Adipocyte (in vitro differentiated cells): ENCODE results near the gene OR2A5.
"Not testable (repeated sequence)": the region's sequence is repeated elsewhere in the genome, so short reads cannot be mapped to it uniquely, and the experiment has no call there.

Experiments used
- DNase-seq: peaks from one replicate; pipeline ENCODE4 v3.0.0-alpha.2; 2015; ENCODE audit warnings: low read depth
- H3K27me3 ChIP-seq: replicated peaks from 2 replicates; pipeline ENCODE4 v1.7.0; 2013; ENCODE audit warnings: mild to moderate bottlenecking, low read length, moderate library complexity; ENCODE audit not compliant: control insufficient read depth, insufficient read depth
- H3K36me3 ChIP-seq: 2 replicates; pipeline ENCODE4 v1.7.0; 2013; ENCODE audit warnings: low read length, mild to moderate bottlenecking, moderate library complexity; ENCODE audit not compliant: control insufficient read depth, insufficient read depth, severe bottlenecking
- H3K4me1 ChIP-seq: 2 replicates; pipeline ENCODE4 v1.7.0; 2013; ENCODE audit warnings: mild to moderate bottlenecking, low read length, moderate library complexity; ENCODE audit not compliant: control insufficient read depth, insufficient read depth
- H3K4me3 ChIP-seq: 2 replicates; pipeline ENCODE4 v1.7.0; 2013; ENCODE audit warnings: mild to moderate bottlenecking, low read length, moderate library complexity
- H3K9ac ChIP-seq: 2 replicates; pipeline ENCODE4 v1.7.0; 2013; ENCODE audit warnings: mild to moderate bottlenecking, low read length, moderate library complexity
- H3K9me3 ChIP-seq: 2 replicates; pipeline ENCODE4 v1.7.0; 2013; ENCODE audit warnings: mild to moderate bottlenecking, low read length, moderate library complexity; ENCODE audit not compliant: control insufficient read depth

Gene OR2A5, protein sequence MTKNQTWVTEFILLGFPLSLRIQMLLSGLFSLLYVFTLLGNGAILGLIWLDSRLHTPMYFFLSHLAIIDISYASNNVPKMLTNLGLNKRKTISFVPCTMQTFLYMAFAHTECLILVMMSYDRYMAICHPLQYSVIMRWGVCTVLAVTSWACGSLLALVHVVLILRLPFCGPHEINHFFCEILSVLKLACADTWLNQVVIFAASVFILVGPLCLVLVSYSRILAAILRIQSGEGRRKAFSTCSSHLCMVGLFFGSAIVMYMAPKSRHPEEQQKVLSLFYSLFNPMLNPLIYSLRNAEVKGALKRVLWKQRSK

DNA sequence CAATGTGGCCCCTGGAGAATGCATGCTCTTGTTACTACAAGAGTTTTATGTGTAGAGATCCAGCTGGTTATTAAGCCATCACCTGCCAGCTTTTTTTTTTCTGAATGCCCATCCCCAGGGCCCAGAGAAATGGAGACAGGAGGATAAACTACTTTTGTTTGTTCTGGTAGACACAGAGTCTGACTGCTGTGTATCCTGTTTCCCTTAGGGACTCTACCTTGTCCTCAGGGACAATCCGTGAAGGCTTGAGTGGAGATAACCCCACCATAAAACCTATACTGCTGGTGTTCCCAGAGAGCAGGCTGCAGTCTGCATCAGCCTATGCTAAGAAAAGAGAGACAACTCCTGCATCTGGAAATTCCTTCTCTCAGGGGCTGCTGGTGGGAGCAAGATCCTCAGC lies at the start of gene OR2A5:
Gene OR2A5, plus strand, starts transcription at position 301 of the 400 bp plus-strand sequence. CDS start 1,454 bp downstream, outside the sequence.
- no peak for DNase-seq
- H3K4me1 ChIP-seq: no peaks in the 10 kb centered on the region
- H3K4me3 ChIP-seq: no peak within 1 kb of the TSS
- peaks cover 3% of the 10 kb centered on the region for H3K9me3 ChIP-seq
- H3K9ac ChIP-seq: no peak within 1 kb of the TSS
- no peaks in the 10 kb centered on the region for H3K27me3 ChIP-seq
- no peaks in the 10 kb centered on the region for H3K36me3 ChIP-seq

DNA sequence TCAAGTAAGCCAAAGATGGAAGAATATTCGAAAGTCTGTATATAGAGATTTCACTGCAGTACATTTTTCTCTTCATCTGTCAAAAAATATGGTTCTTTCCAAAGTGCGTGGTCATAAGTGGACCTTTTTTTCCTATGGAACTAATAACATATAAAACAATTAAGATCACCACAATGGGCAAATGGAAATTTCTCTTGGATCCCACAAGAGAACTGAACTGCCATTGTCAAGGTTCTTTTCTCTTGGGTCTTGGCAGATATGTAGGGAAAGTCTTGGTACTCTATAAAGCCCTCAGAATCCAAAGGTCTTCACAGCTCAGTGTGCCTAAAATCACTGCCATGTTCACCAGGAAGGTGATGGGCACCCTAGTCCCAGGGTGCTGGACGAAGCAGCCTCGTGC lies 48.7 kb upstream of the OR2A5 start, which contains the start of gene OR6B1:
Gene OR6B1, plus strand, starts transcription at position 301 of the 400 bp plus-strand sequence. CDS start 3,677 bp downstream, outside the sequence.
- Histone ChIP-seq H3K27me3 (no peaks in the 10 kb centered on the region), H3K4me3 (no peak within 1 kb of the TSS), H3K4me1 (no peaks in the 10 kb centered on the region), H3K9ac (no peak within 1 kb of the TSS), H3K9me3 (no peaks in the 10 kb centered on the region), H3K36me3 (no peaks in the 10 kb centered on the region)
- DNase-seq: no peak

DNA sequence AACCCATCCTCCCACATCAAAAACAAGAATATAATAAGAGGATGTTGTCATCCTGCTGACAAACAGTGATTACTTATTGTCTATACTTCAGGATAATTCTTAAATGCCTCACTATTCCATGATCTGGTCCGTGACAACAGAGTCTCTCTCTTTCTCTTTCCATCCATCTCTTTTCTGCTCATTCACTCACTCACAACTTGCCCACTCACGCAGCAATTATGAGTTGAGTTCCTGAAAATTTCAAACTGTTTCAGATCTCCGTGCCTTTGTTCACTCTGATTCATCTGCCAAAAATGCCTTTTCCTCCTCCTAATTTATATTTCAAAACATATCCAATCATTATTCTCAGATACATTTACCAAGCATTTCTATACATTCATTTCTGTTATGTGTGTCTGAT lies 47.2 kb upstream of the OR2A5 start:
- Histone ChIP-seq H3K4me3 (no peak overlapping the region), H3K9me3 (no peaks in the 10 kb centered on the region), H3K36me3 (no peaks in the 10 kb centered on the region), H3K4me1 (no peaks in the 10 kb centered on the region), H3K27me3 (no peaks in the 10 kb centered on the region), H3K9ac (no peak overlapping the region)
- DNase-seq: peak; percentile 73

DNA sequence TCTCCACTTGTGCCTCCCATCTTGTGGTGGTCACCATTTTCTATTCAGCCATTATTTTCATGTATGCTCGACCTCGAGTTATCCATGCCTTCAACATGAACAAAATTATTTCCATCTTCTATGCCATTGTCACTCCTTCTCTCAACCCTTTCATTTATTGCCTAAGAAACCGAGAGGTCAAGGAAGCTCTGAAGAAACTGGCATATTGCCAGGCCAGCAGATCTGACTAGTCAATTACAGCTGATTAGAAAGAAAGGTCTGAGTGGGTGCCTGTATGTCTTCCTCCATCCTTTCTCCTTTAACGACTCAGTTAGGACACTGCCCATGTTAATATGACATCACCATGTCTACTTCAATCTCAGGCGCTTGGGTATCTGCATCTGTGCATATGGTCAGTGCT lies 44.0 kb upstream of the OR2A5 start:
- Histone ChIP-seq H3K9me3 (peaks cover 7% of the 10 kb centered on the region), H3K4me3 (no peak overlapping the region), H3K27me3 (no peaks in the 10 kb centered on the region), H3K9ac (no peak overlapping the region), H3K36me3 (no peaks in the 10 kb centered on the region), H3K4me1 (no peaks in the 10 kb centered on the region)
- DNase-seq: no peak

DNA sequence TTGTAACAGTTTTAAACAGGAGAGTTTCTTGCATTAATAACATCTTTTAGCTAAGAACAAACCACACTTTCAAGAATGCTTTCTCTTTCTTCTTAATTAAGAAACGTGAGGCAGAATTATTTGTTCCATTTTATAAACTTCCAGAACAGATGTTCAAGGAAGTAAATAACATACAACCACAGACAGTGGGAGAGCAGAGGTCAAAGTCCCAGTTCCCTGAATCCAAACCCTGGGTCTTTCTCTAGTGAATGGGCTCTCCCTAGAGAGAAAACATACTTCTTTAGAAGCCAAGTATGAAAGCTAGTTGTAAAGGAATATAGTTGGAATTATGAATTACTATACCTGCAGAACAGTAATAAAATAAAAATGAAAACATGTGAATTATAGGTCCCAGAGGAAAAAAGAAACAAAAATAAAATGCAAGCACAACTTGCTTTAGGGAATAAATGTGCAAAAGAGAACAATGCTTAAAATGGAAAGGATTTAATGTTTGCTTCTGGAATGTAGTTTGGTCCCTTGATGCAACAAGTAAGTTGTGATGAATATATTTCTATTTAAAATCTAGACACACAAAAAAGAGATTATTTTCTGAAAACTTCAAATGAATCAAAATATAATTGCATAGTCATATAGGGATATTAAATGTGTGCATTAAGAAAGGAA lies 42.6 kb upstream of the OR2A5 start:
- no peak for DNase-seq
- H3K36me3 ChIP-seq: no peaks in the 10 kb centered on the region
- no peak overlapping the region for H3K9ac ChIP-seq
- H3K4me3 ChIP-seq: no peak overlapping the region
- H3K9me3 ChIP-seq: peaks cover 9% of the 10 kb centered on the region
- H3K4me1 ChIP-seq: no peaks in the 10 kb centered on the region
- H3K27me3 ChIP-seq: no peaks in the 10 kb centered on the region

DNA sequence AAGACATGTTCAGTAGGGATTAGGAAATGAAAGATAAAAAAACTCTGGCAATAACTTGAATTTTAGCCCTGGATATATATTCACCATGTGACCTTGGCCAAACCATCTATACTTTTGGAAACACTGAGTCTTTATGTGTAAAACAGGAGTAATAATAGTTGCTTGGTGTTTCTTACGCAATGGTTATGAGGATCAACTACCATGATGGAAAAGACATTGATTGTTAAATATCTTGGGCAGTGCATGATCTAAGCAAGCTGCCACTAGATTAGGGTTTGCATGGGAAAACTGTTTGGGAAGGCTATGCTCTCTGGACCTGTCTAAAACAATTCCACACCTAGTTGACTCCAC lies 42.1 kb upstream of the OR2A5 start:
- Histone ChIP-seq H3K27me3 (no peaks in the 10 kb centered on the region), H3K4me3 (no peak overlapping the region), H3K4me1 (no peaks in the 10 kb centered on the region), H3K9me3 (peaks cover 9% of the 10 kb centered on the region), H3K9ac (no peak overlapping the region), H3K36me3 (no peaks in the 10 kb centered on the region)
- DNase-seq: no peak

DNA sequence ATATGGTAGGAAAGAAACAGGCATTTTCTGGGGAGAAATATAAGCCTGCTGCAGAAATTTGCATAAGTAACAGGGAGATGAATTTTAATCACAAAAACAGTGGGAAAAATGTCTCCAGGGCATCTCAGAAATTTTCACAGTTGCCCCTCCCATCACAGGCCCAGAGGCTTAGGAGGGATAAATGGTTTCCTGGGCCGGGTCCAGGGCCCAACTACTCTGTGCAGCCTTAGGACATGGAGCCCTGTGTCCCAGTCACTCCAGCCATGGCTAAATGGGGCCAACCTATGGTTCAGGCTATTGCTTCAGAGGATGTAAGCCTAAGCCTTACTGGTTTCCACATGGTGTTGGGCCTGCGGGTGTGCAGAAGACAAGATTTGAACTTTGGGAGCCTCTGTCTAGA lies 39.4 kb upstream of the OR2A5 start:
- Histone ChIP-seq H3K4me1 (no peaks in the 10 kb centered on the region), H3K9me3 (peaks cover 9% of the 10 kb centered on the region), H3K27me3 (peaks cover 3% of the 10 kb centered on the region), H3K4me3 (no peak overlapping the region), H3K36me3 (no peaks in the 10 kb centered on the region), H3K9ac (no peak overlapping the region)
- no peak for DNase-seq

DNA sequence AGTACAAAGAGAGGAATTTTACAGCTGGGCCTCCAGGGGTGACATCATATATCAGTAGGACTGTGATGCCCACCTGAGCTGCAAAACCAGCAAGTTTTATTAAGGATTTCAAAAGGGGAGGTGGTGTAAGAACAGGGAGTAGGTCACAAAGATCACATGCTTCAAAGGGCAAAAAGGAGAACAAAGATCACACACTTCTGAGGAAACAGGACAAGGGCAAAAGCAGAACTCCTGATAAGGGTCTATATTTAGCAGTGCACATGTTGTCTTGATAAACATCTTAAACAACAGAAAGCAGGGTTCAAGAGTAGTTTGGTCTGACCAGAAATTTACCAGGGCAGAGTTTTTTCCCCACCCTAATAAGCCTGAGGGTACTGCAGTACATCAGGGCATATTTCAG lies 38.7 kb upstream of the OR2A5 start:
- not testable (repeated sequence) for DNase-seq, H3K4me1 ChIP-seq, H3K9me3 ChIP-seq, H3K27me3 ChIP-seq, H3K9ac ChIP-seq, H3K4me3 ChIP-seq, H3K36me3 ChIP-seq

DNA sequence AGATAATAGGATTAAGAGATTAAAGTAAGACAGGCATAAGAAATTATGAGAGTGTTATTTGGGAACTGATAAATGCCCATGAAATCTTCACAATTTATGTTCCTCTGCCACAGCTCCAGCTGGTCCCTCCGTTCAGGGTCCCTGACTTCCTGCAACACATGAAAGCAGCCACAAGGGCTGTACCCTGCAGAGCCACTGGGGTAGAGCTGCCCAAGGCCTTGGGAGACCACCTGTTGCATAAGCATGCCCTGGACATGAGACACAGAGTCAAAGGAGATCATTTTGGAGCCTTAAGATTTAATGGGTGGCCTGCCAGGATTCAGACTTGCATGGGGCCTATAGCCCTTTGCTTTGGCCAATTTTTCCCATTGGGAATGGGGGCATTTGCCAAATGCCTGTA lies 37.9 kb upstream of the OR2A5 start:
- H3K9me3 ChIP-seq, H3K4me1 ChIP-seq, H3K27me3 ChIP-seq, H3K9ac ChIP-seq, H3K36me3 ChIP-seq, DNase-seq, H3K4me3 ChIP-seq: not testable (repeated sequence)

DNA sequence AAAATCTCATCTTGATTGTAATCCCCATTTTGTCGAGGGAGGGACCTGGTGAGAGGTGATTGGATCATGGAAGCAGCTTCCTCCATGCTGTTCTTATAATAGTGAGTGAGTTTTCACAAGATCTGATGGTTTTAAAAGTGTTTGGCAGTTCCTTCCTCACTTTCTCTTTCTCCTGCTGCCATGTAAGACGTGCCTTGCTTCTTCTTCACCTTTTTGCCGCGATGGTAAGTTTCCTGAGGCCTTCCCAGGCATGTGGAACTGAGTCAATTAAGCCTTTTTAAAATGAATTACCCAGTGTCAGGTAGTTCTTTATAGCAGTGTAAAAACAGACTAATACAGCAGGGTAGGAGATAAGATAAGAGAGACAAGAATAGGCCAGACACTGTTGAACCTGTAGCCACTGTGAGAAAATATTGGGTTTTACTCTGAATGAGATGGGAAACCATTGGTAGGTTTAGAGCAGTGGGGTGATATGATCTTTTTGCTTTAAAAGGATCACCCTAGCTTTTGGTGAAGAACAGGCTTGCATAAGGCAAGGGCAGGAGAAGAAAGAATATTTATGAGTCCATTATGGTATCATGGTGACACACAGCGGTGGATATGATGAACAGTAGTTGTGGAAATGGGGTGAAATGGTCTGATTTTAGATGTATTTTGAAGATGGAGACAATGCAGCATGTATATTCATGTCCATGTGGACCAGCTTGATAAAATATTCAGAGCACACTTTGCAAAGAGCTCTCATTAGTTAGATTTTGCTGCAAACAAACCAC lies 37.1 kb upstream of the OR2A5 start:
- DNase-seq: peak; percentile 31
- no peaks in the 10 kb centered on the region for H3K36me3 ChIP-seq
- no peak overlapping the region for H3K4me3 ChIP-seq
- H3K9me3 ChIP-seq: peaks cover 9% of the 10 kb centered on the region
- H3K9ac ChIP-seq: no peak overlapping the region
- H3K27me3 ChIP-seq: peaks cover 3% of the 10 kb centered on the region
- H3K4me1 ChIP-seq: no peaks in the 10 kb centered on the region

DNA sequence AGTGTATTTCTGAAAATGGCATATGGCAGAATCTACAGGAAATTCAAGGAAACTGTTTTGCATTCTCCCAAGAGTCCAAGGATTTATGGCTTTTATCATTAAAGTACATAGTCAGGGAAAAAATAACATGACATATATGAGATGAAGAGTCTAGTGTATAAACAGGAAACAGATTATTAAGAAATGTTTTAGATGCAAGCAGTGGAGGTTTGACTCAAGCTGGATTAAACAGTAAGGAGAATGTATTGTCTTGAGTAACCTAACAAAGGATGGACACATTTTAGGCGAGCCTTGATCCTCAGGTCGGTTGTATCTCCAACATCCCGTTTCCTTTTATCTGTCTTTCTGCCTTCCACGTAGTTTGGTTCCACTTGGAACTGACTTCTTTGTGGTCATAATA lies 30.7 kb upstream of the OR2A5 start:
- Histone ChIP-seq H3K4me3 (no peak overlapping the region), H3K27me3 (peaks cover 3% of the 10 kb centered on the region), H3K4me1 (peaks cover 8% of the 10 kb centered on the region), H3K9ac (no peak overlapping the region), H3K9me3 (no peaks in the 10 kb centered on the region), H3K36me3 (no peaks in the 10 kb centered on the region)
- no peak for DNase-seq
